A549 (cell line): ENCODE results near the gene UGT1A3. TPM values are rescaled to one million over a fixed set of nuclear protein-coding genes. Genes with fewer than 3 reads are reported as not detected.
A peak's percentile ranks its signal among the peaks of the same experiment; 100 is the strongest.

ENCODE experiments used
- ATAC-seq, 2 experiments: fragments of 200-7000 bp in 1 of 2; fragments of >200 bp in 1 of 2; cut with Nextera tagmentation in 1 of 2; cut with Tn5 transposase in 1 of 2; 3 replicates each; pipeline versions ENCODE4 v1.8.0 to v1.9.1; 2018 to 2020; ENCODE audit warnings: mild to moderate bottlenecking in 1 of 2, moderate library complexity in 1 of 2
- CTCF ChIA-PET: fragments of 300-600 bp; sonication (Branson Sonifier 250); formaldehyde crosslinking; extraction: SDS; loops from one replicate; lab custom pipeline; 2021; ENCODE audit warnings: antibody characterized with exemption, inconsistent platforms; lab: Yijun Ruan, JAX
- POLR2A ChIA-PET: fragments of 350-600 bp; formaldehyde crosslinking; extraction: SDS; loops from one replicate; lab custom pipeline; 2021; ENCODE audit warnings: antibody characterized with exemption, inconsistent platforms; lab: Yijun Ruan, JAX
- DNase-seq, 2 experiments: peaks; one replicate each; pipeline versions ENCODE4 v3.0.0 to v3.0.0-alpha.2; 2011 to 2016; ENCODE audit warnings: low read depth in 1 of 2, low spot score in 1 of 2
- FAIRE-seq: peaks from 2 replicates; lab custom pipeline; 2011; peaks lifted over from hg19 to GRCh38; lab: Jason Lieb, UNC
- H3K27ac ChIP-seq, 2 experiments: fragments of >200 bp; sonication (Bioruptor Twin); formaldehyde crosslinking; 3 replicates each; pipeline ENCODE4 v1.5.1; 2016 to 2017
- H3K4me1 ChIP-seq: fragments of >200 bp; sonication (Bioruptor Twin); formaldehyde crosslinking; 3 replicates; pipeline ENCODE4 v1.6.1; 2016
- H3K4me2 ChIP-seq: fragments of >200 bp; sonication (Bioruptor Twin); formaldehyde crosslinking; 3 replicates; pipeline ENCODE4 v1.6.1; 2016
- H3K4me3 ChIP-seq: fragments of >200 bp; sonication (Bioruptor Twin); formaldehyde crosslinking; 3 replicates; pipeline ENCODE4 v1.5.1; 2016
- H3K9me3 ChIP-seq: fragments of >200 bp; sonication (Bioruptor Twin); formaldehyde crosslinking; 3 replicates; pipeline ENCODE4 v1.6.1; 2016
- CBX8 ChIP-seq: fragments of 200-600 bp; sonication (generic); IDR thresholded peaks from 2 replicates; pipeline ENCODE4 v1.6.1; 2016
- CHD2 ChIP-seq: fragments of 150-350 bp; IDR thresholded peaks from 2 replicates; pipeline ENCODE4 v1.6.1; 2014; ENCODE audit warnings: low read length; ENCODE audit not compliant: partially characterized antibody
- CHD4 ChIP-seq: fragments of 200-600 bp; sonication (generic); IDR thresholded peaks from 2 replicates; pipeline ENCODE4 v1.6.1; 2016; ENCODE audit warnings: antibody characterized with exemption, mild to moderate bottlenecking, borderline replicate concordance
- EP300 ChIP-seq, 2 experiments: fragments of >200 bp; sonication (Bioruptor Twin); formaldehyde crosslinking; IDR thresholded peaks; 2 replicates in 1 of 2; 3 replicates in 1 of 2; pipeline ENCODE4 v1.6.1; 2016 to 2017
- ESRRA ChIP-seq: fragments of 150-350 bp; IDR thresholded peaks from 2 replicates; pipeline ENCODE4 v1.6.1; 2014; ENCODE audit warnings: mild to moderate bottlenecking, low read length, borderline replicate concordance
- FOSL2 ChIP-seq, 2 experiments: fragments of 450-650 bp in 1 of 2; fragments of >200 bp in 1 of 2; sonication (Bioruptor Twin) in 1 of 2; formaldehyde crosslinking; IDR thresholded peaks; 2 replicates each; pipeline versions ENCODE4 v1.5.0 to v1.6.1; 2016 to 2020; ENCODE audit warnings: mild to moderate bottlenecking in 1 of 2, moderate library complexity in 1 of 2
- HOXA7 ChIP-seq: fragments of 250-450 bp; sonication (Bioruptor Pico); IDR thresholded peaks from 2 replicates; pipeline ENCODE4 v1.5.0; 2020; ENCODE audit warnings: mild to moderate bottlenecking, moderate library complexity
- HOXB13 ChIP-seq: fragments of 250-450 bp; sonication (Bioruptor Pico); IDR thresholded peaks from 2 replicates; pipeline ENCODE4 v1.5.0; 2020; ENCODE audit warnings: low read depth, mild to moderate bottlenecking, moderate library complexity
- JUNB ChIP-seq: fragments of >200 bp; sonication (Bioruptor Twin); formaldehyde crosslinking; IDR thresholded peaks from 2 replicates; pipeline ENCODE4 v1.6.1; 2016
- KDM5A ChIP-seq: fragments of 200-600 bp; sonication (generic); IDR thresholded peaks from 2 replicates; pipeline ENCODE4 v1.6.1; 2016; ENCODE audit warnings: antibody characterized with exemption, mild to moderate bottlenecking
- MAFK ChIP-seq: fragments of 450-650 bp; IDR thresholded peaks from 2 replicates; pipeline ENCODE4 v1.6.1; 2014; ENCODE audit not compliant: partially characterized antibody
- MAX ChIP-seq: IDR thresholded peaks from 2 replicates; pipeline ENCODE4 v1.6.1; 2012
- MAZ ChIP-seq: fragments of 150-350 bp; IDR thresholded peaks from 2 replicates; pipeline ENCODE4 v1.6.1; 2014; ENCODE audit warnings: antibody characterized with exemption, low read depth, low read length, borderline replicate concordance
- NPAS2 ChIP-seq: fragments of 250-450 bp; sonication (Bioruptor Pico); IDR thresholded peaks from 2 replicates; pipeline ENCODE4 v1.8.0; 2022; ENCODE audit warnings: mild to moderate bottlenecking, moderate library complexity, borderline replicate concordance
- NR3C1 ChIP-seq: fragments of >200 bp; sonication (Bioruptor Twin); formaldehyde crosslinking; IDR thresholded peaks from 3 replicates; pipeline ENCODE4 v1.6.1; 2017
- PBX3 ChIP-seq: IDR thresholded peaks from 2 replicates; pipeline ENCODE4 v1.6.1; 2012
- POLR2A ChIP-seq: IDR thresholded peaks from 2 replicates; pipeline ENCODE4 v1.6.1; 2012; ENCODE audit warnings: mild to moderate bottlenecking, low read length
- RARB ChIP-seq: fragments of 250-450 bp; sonication (Bioruptor Pico); IDR thresholded peaks from 2 replicates; pipeline ENCODE4 v1.8.0; 2021; ENCODE audit warnings: mild to moderate bottlenecking, moderate library complexity
- RCOR1 ChIP-seq: fragments of 150-350 bp; IDR thresholded peaks from 2 replicates; pipeline ENCODE4 v1.6.1; 2014; ENCODE audit warnings: antibody characterized with exemption, low read length, low read depth
- REST ChIP-seq: fragments of 200-600 bp; sonication (generic); IDR thresholded peaks from 2 replicates; pipeline ENCODE4 v1.6.1; 2016; ENCODE audit warnings: antibody characterized with exemption, mild to moderate bottlenecking, moderate library complexity
- SMC3 ChIP-seq: fragments of >200 bp; sonication (Bioruptor Twin); formaldehyde crosslinking; IDR thresholded peaks from 3 replicates; pipeline ENCODE4 v1.6.1; 2018; ENCODE audit warnings: inconsistent platforms
- SREBF2 ChIP-seq: fragments of 450-650 bp; IDR thresholded peaks from 2 replicates; pipeline ENCODE4 v1.6.1; 2014; ENCODE audit warnings: mild to moderate bottlenecking, moderate library complexity
- TFCP2L1 ChIP-seq: fragments of 250-450 bp; sonication (Bioruptor Pico); IDR thresholded peaks from 2 replicates; pipeline ENCODE4 v1.5.0; 2021; ENCODE audit warnings: mild to moderate bottlenecking
- USF2 ChIP-seq: fragments of 450-650 bp; IDR thresholded peaks from 2 replicates; pipeline ENCODE4 v1.6.1; 2014; ENCODE audit warnings: antibody characterized with exemption
- WGBS: methylation state at CpG from one replicate; pipeline ENCODE4 v1.1.6; 2017; ENCODE audit errors: missing lambda C conversion rate; 5-methylcytosine and 5-hydroxymethylcytosine counted together
- polyA plus RNA-seq, 4 experiments: library from polyadenylated mRNA; depleted of rRNA in 3 of 4; stranded (reverse); fragments of >200 nt; fragmentation: RNase III in 1 of 4; extraction: RNeasy Plus Mini Kit Qiagen cat#74134 plus additional on column Dnase treatment in 1 of 4; gene quantifications; 2 replicates in 3 of 4; 3 replicates in 1 of 4; pipeline ENCODE4 v1.2.3, GENCODE V29; 2011 to 2017

The UGT1A3 gene
- polyA plus RNA-seq, 2 of the 4 experiments (the other 2 are of a cell fraction) = 0.23 to 0.39 TPM

- TF ChIP-seq MAFK (peak; percentile 50), POLR2A (no peak), REST (no peak), NPAS2 (CRISPR knock-in tag) (no peak), TFCP2L1 (CRISPR knock-in tag) (no peak), MAX (no peak), CHD4 (no peak), PBX3 (no peak), JUNB (peak; percentile 48), SREBF2 (no peak), SMC3 (no peak), MAZ (no peak), ESRRA (no peak), FOSL2 (IDR thresholded peaks at IDR 0.05) (no peak), FOSL2 (CRISPR knock-in tag; IDR thresholded peaks at IDR 0.05) (peak; percentile 45; the same call in 1 of the 2 replicates), KDM5A (no peak), RCOR1 (no peak)
Measured at GRCh38 chr2:233764264-233764663, 35.4 kb downstream of the UGT1A3 start (continued).

GRCh38 chr2:233764761-233765160 lies 35.9 kb downstream of the UGT1A3 start:
- ATAC-seq (peak in 1 of 2 experiments; percentile 49; a peak in 3 of 6 replicates), FAIRE-seq (no peak), DNase-seq (no peak)
- Histone ChIP-seq H3K9me3 (no peaks in the 10 kb centered on the region), H3K4me1 (peaks cover 48% of the 10 kb centered on the region), H3K4me2 (peak overlapping the region; percentile 52), H3K4me3 (no peak overlapping the region), H3K27ac (peak overlapping the region; percentile 83 to 91)
- POLR2A ChIA-PET = interaction anchor here (1.4 kb wide), 1 partner anchor 68 kb away, joined by 8 read pairs; no protein-coding TSS in a partner anchor
- CTCF ChIA-PET = interaction anchor here (1.1 to 1.2 kb wide), 2 partner anchors 68 to 316 kb away, joined by 3 read pairs; no protein-coding TSS in a partner anchor
- WGBS = 57% methylated on average over 3 of the region's 3 CpGs
- TF ChIP-seq NR3C1 = no peak
- no peak for TF ChIP-seq CHD2
- no peak for TF ChIP-seq USF2
- TF ChIP-seq POLR2A = 0 out of 2 replicates have a peak, but pooled peaks have one; percentile 7
- TF ChIP-seq TFCP2L1 (CRISPR knock-in tag) = no peak
- no peak for TF ChIP-seq JUNB
- no peak for TF ChIP-seq HOXA7 (CRISPR knock-in tag)

GRCh38 chr2:233766416-233766815 lies 37.6 kb downstream of the UGT1A3 start:
- no peaks in the 10 kb centered on the region for H3K9me3 ChIP-seq
- ATAC-seq (peak in 1 of 2 experiments; percentile 56; a peak in 3 of 6 replicates), FAIRE-seq (no peak)
- CTCF ChIA-PET = interaction anchor here (0.7 kb wide), 1 partner anchor 104 kb away, joined by 3 read pairs; no protein-coding TSS in a partner anchor
- TF ChIP-seq RARB (CRISPR knock-in tag) (no peak), FOSL2 (IDR thresholded peaks at IDR 0.05) (no peak), FOSL2 (CRISPR knock-in tag; IDR thresholded peaks at IDR 0.05) (no peak), EP300 (IDR thresholded peaks at IDR 0.05) (no peak), CBX8 (no peak), TFCP2L1 (CRISPR knock-in tag) (no peak), HOXB13 (CRISPR knock-in tag) (no peak), SREBF2 (no peak)
- TF ChIP-seq, all 56 proteins: peak for 0
- Histone ChIP-seq H3K27ac (peak overlapping the region; percentile 52 to 83), H3K4me2 (no peak overlapping the region), H3K4me3 (no peak overlapping the region), H3K4me1 (peaks cover 40% of the 10 kb centered on the region)
- DNase-seq = no peak
- WGBS = 70% methylated on average over 4 of the region's 4 CpGs
- POLR2A ChIA-PET = no interaction called here
